Neural cell (in vitro differentiated cells): ENCODE measurements around the gene RDH11. TPM values are rescaled to one million over a fixed set of nuclear protein-coding genes. Genes with fewer than 3 reads are reported as not detected.

Experiments
- H2AFZ ChIP-seq: fragments of 200-600, 300-800 bp; sonication (generic), shearing (Covaris generic); 2 replicates; pipeline ENCODE4 v1.6.0; 2014; ENCODE audit warnings: low read depth, mild to moderate bottlenecking, antibody characterized with exemption, low read length, moderate library complexity
- H3F3A ChIP-seq: fragments of 200-600 bp; shearing (Covaris generic); 2 replicates; pipeline ENCODE4 v1.6.1; 2016; ENCODE audit warnings: mild to moderate bottlenecking, moderate library complexity, mixed read lengths, antibody characterized with exemption, low read length; ENCODE audit not compliant: insufficient read depth, poor library complexity, severe bottlenecking
- H3K27ac ChIP-seq: fragments of 200-600, 300-800 bp; sonication (generic), shearing (Covaris generic); 2 replicates; pipeline ENCODE4 v1.5.1; 2014; ENCODE audit warnings: mild to moderate bottlenecking, low read length, moderate library complexity
- H3K27me3 ChIP-seq: fragments of 300-800, 200-600 bp; sonication (generic), shearing (Covaris generic); 2 replicates; pipeline ENCODE4 v1.6.0; 2014; ENCODE audit warnings: mild to moderate bottlenecking, low read depth, low read length, moderate library complexity; ENCODE audit not compliant: insufficient read depth
- H3K36me3 ChIP-seq: fragments of 300-800, 200-600 bp; sonication (generic), shearing (Covaris generic); 2 replicates; pipeline ENCODE4 v1.5.1; 2014; ENCODE audit warnings: mild to moderate bottlenecking, antibody characterized with exemption, low read length, moderate library complexity; ENCODE audit not compliant: insufficient read depth
- H3K4me2 ChIP-seq: fragments of 300-800, 200-600 bp; sonication (generic), shearing (Covaris generic); 2 replicates; pipeline ENCODE4 v1.6.0; 2014; ENCODE audit warnings: mild to moderate bottlenecking, low read length
- H3K4me3 ChIP-seq: fragments of 300-800, 200-600 bp; sonication (generic), shearing (Covaris generic); 2 replicates; pipeline ENCODE4 v1.5.1; 2014; ENCODE audit warnings: mild to moderate bottlenecking, low read length, moderate library complexity
- H3K79me2 ChIP-seq: fragments of 200-600 bp; shearing (Covaris generic); replicated peaks from 2 replicates; pipeline ENCODE4 v1.6.0; 2014; ENCODE audit warnings: mild to moderate bottlenecking, low read length, moderate library complexity; ENCODE audit not compliant: insufficient read depth
- H3K9ac ChIP-seq: fragments of 300-800, 200-600 bp; sonication (generic), shearing (Covaris generic); 2 replicates; pipeline ENCODE4 v1.6.1; 2016; ENCODE audit warnings: mild to moderate bottlenecking, low read length, mixed read lengths
- H3K9me2 ChIP-seq: fragments of 200-600 bp; shearing (Covaris generic); 2 replicates; pipeline ENCODE4 v1.6.1; 2016; ENCODE audit warnings: mild to moderate bottlenecking, low read length, mixed read lengths; ENCODE audit not compliant: insufficient read depth
- H3K9me3 ChIP-seq: fragments of 200-600, 300-800 bp; sonication (generic), shearing (Covaris generic); 2 replicates; pipeline ENCODE4 v1.6.1; 2016; ENCODE audit warnings: mild to moderate bottlenecking, mixed run types, low read length, moderate library complexity, mixed read lengths
- H4K20me1 ChIP-seq: fragments of 200-600 bp; shearing (Covaris generic); 2 replicates; pipeline ENCODE4 v1.6.1; 2016; ENCODE audit warnings: mild to moderate bottlenecking, mixed run types; ENCODE audit not compliant: insufficient read depth
- CTCF ChIP-seq: fragments of 450-650 bp; IDR thresholded peaks from 2 replicates; pipeline ENCODE4 v1.5.1; 2014; ENCODE audit warnings: antibody characterized with exemption, mild to moderate bottlenecking, moderate library complexity; ENCODE audit not compliant: poor library complexity, severe bottlenecking
- EP300 ChIP-seq: fragments of 450-650 bp; conservative IDR thresholded peaks from 2 replicates; pipeline ENCODE4 v1.6.1; 2014; ENCODE audit warnings: antibody characterized with exemption, mild to moderate bottlenecking, moderate library complexity; ENCODE audit not compliant: poor library complexity, severe bottlenecking
- EZH2 ChIP-seq: fragments of 200-600, 300-800 bp; shearing (Covaris generic), sonication (generic); IDR thresholded peaks from 2 replicates; pipeline ENCODE4 v1.6.1; 2014; ENCODE audit warnings: antibody characterized with exemption, low read length, borderline replicate concordance, mild to moderate bottlenecking; ENCODE audit not compliant: insufficient read depth, poor library complexity, severe bottlenecking
- MXI1 ChIP-seq: fragments of 450-650 bp; conservative IDR thresholded peaks from 2 replicates; pipeline ENCODE4 v1.6.1; 2014; ENCODE audit warnings: antibody characterized with exemption, mild to moderate bottlenecking; ENCODE audit not compliant: poor library complexity, severe bottlenecking
- POLR2AphosphoS5 ChIP-seq: IDR thresholded peaks from 2 replicates; pipeline ENCODE4 v1.6.1; 2012
- RAD21 ChIP-seq: fragments of 450-650 bp; conservative IDR thresholded peaks from 2 replicates; pipeline ENCODE4 v1.6.1; 2014; ENCODE audit warnings: antibody characterized with exemption, mild to moderate bottlenecking, moderate library complexity
- REST ChIP-seq: IDR thresholded peaks from 2 replicates; pipeline ENCODE4 v1.6.1; 2012; ENCODE audit warnings: borderline replicate concordance
- SMC3 ChIP-seq: fragments of 450-650 bp; conservative IDR thresholded peaks from 2 replicates; pipeline ENCODE4 v1.6.1; 2014; ENCODE audit warnings: antibody characterized with exemption, mild to moderate bottlenecking, moderate library complexity; ENCODE audit not compliant: poor library complexity
- TAF1 ChIP-seq: IDR thresholded peaks from 2 replicates; pipeline ENCODE4 v1.6.1; 2012; ENCODE audit warnings: low read depth
- polyA plus RNA-seq: library from polyadenylated mRNA; depleted of rRNA; stranded (reverse); fragments of >200 nt; gene quantifications from 2 replicates; pipeline ENCODE4 v1.2.3, GENCODE V29; 2014

The RDH11 gene
- polyA plus RNA-seq, 1 donor from 2014 or later, result 190 TPM

- H3F3A ChIP-seq, result no peaks in the 10 kb centered on the region
- H3K36me3 ChIP-seq, result peaks cover 7% of the 10 kb centered on the region
- TF ChIP-seq TAF1 (no peak), REST (no peak), EP300 (no peak), EZH2 (no peak), RAD21 (no peak), CTCF (no peak), POLR2AphosphoS5 (no peak), MXI1 (no peak), SMC3 (no peak)
Observed at GRCh38 chr14:67630186-67630585, 65.4 kb downstream of the RDH11 start.

GRCh38 chr14:67627519-67627918 is 68.0 kb downstream of the RDH11 start:
- TF ChIP-seq EP300 (no peak), RAD21 (no peak), SMC3 (no peak), TAF1 (no peak), REST (no peak), EZH2 (no peak), MXI1 (no peak), POLR2AphosphoS5 (no peak), CTCF (no peak)
- peaks cover 2% of the 10 kb centered on the region for H3K79me2 ChIP-seq

More at GRCh38 chr14:67630186-67630585, 65.4 kb downstream of the RDH11 start:
- Histone ChIP-seq H4K20me1 (no peaks in the 10 kb centered on the region), H3K4me3 (no peak overlapping the region), H3K27ac (no peak overlapping the region), H3K4me2 (no peak overlapping the region), H3K27me3 (no peaks in the 10 kb centered on the region), H3K79me2 (no peaks in the 10 kb centered on the region), H2AFZ (no peak overlapping the region), H3K9me3 (no peaks in the 10 kb centered on the region), H3K9ac (no peak overlapping the region), H3K9me2 (no peaks in the 10 kb centered on the region)

More at GRCh38 chr14:67627519-67627918, 68.0 kb downstream of the RDH11 start:
- no peak overlapping the region for H3K9ac ChIP-seq
- H4K20me1 ChIP-seq, result no peaks in the 10 kb centered on the region
- no peaks in the 10 kb centered on the region for H3K9me2 ChIP-seq
- no peaks in the 10 kb centered on the region for H3K9me3 ChIP-seq
- H3K4me2 ChIP-seq, result no peak overlapping the region
- H2AFZ ChIP-seq, result no peak overlapping the region
- H3K4me3 ChIP-seq, result no peak overlapping the region
- H3K27ac ChIP-seq, result no peak overlapping the region
- H3F3A ChIP-seq, result no peaks in the 10 kb centered on the region
- peaks cover 21% of the 10 kb centered on the region for H3K36me3 ChIP-seq
- H3K27me3 ChIP-seq, result no peaks in the 10 kb centered on the region
